Chondrocyte (in vitro differentiated cells): ENCODE measurements around the gene SORD. TPM values are rescaled to one million over a fixed set of nuclear protein-coding genes. Genes with fewer than 3 reads are reported as not detected.

ENCODE experiments used
- DNase-seq: peaks from one replicate; pipeline ENCODE4 v3.0.0; 2021; ENCODE audit warnings: mixed read lengths, low spot score
- H3K27ac Mint-ChIP-seq: one replicate; pipeline ENCODE4 v1.8.0; 2021; ENCODE audit warnings: mild to moderate bottlenecking, moderate library complexity, mixed read lengths; ENCODE audit not compliant: unreplicated experiment
- H3K27me3 Mint-ChIP-seq: 2 replicates; pipeline ENCODE4 v1.8.0; 2021; ENCODE audit warnings: low read depth, mixed read lengths
- H3K36me3 Mint-ChIP-seq: 2 replicates; pipeline ENCODE4 v1.8.0; 2021; ENCODE audit warnings: low read depth, mixed read lengths
- H3K4me1 Mint-ChIP-seq: 2 replicates; pipeline ENCODE4 v1.8.0; 2021; ENCODE audit warnings: low read depth, mild to moderate bottlenecking, mixed read lengths
- H3K4me3 Mint-ChIP-seq: one replicate; pipeline ENCODE4 v1.8.0; 2021; ENCODE audit warnings: mild to moderate bottlenecking, moderate library complexity, mixed read lengths; ENCODE audit not compliant: unreplicated experiment
- H3K9me3 Mint-ChIP-seq: 2 replicates; pipeline ENCODE4 v1.8.0; 2021; ENCODE audit warnings: low read depth, mixed read lengths
- total RNA-seq: library from RNA; stranded (reverse); gene quantifications from 3 replicates; pipeline ENCODE4 v1.2.1, GENCODE V29; 2021
- TF ChIP-seq, protein P1 (sequence below): fragments of 200-600 bp; sonication (generic); IDR thresholded peaks from 2 replicates; pipeline ENCODE4 v1.5.0; 2021; ENCODE audit warnings: antibody characterized with exemption, mild to moderate bottlenecking, moderate library complexity

The SORD gene
- total RNA-seq, 1 donor from 2014 or later, result 10.6 TPM

GRCh38 chr15:45114076-45114750 is 91.2 kb downstream of the SORD start, which contains the start of the genes DUOX2 and DUOXA2:
Gene DUOX2 (minus strand): TSS chr15:45114172. CDS start chr15:45113411, 761 bp downstream.
Gene DUOXA2 (plus strand): TSS chr15:45114326. CDS start chr15:45114606, 280 bp downstream.
- TF ChIP-seq, protein P1, sequence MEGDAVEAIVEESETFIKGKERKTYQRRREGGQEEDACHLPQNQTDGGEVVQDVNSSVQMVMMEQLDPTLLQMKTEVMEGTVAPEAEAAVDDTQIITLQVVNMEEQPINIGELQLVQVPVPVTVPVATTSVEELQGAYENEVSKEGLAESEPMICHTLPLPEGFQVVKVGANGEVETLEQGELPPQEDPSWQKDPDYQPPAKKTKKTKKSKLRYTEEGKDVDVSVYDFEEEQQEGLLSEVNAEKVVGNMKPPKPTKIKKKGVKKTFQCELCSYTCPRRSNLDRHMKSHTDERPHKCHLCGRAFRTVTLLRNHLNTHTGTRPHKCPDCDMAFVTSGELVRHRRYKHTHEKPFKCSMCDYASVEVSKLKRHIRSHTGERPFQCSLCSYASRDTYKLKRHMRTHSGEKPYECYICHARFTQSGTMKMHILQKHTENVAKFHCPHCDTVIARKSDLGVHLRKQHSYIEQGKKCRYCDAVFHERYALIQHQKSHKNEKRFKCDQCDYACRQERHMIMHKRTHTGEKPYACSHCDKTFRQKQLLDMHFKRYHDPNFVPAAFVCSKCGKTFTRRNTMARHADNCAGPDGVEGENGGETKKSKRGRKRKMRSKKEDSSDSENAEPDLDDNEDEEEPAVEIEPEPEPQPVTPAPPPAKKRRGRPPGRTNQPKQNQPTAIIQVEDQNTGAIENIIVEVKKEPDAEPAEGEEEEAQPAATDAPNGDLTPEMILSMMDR, result no peak
- H3K27me3 Mint-ChIP-seq, result peaks cover 56% of the 10 kb centered on the region
- no peaks in the 10 kb centered on the region for H3K9me3 Mint-ChIP-seq
- H3K4me3 Mint-ChIP-seq, result peak within 1 kb of the TSS; percentile 22
- H3K4me1 Mint-ChIP-seq, result peaks cover 24% of the 10 kb centered on the region
- peaks cover 2% of the 10 kb centered on the region for H3K36me3 Mint-ChIP-seq
- peak within 1 kb of the TSS; percentile 69 for H3K27ac Mint-ChIP-seq
- DNase-seq, result no peak

DNA sequence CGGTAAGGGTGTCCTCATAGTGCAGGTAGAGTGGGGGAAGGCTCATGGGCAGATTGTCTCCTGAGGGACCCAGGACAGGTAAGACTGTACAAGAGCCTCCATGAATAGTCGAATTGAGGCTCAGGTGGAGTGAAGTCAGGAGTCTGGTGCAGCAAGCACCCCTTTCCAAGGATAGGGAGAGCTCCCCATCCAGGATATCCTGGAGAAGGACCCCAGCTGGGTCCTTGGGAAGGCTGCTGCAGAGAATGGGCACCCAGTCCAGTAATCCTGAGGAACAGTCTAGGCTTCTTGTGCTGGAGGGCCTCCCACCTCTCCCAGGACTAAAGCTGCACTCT is 91.7 kb downstream of the SORD start:
- TF ChIP-seq, protein P1, result no peak
- H3K9me3 Mint-ChIP-seq, result no peaks in the 10 kb centered on the region
- no peak overlapping the region for H3K27ac Mint-ChIP-seq
- H3K36me3 Mint-ChIP-seq, result peaks cover 2% of the 10 kb centered on the region
- DNase-seq, result no peak
- peaks cover 51% of the 10 kb centered on the region for H3K27me3 Mint-ChIP-seq
- H3K4me3 Mint-ChIP-seq, result no peak overlapping the region
- H3K4me1 Mint-ChIP-seq, result peaks cover 24% of the 10 kb centered on the region

- H3K27me3 Mint-ChIP-seq, result peaks cover 47% of the 10 kb centered on the region
- no peaks in the 10 kb centered on the region for H3K9me3 Mint-ChIP-seq
- peaks cover 2% of the 10 kb centered on the region for H3K36me3 Mint-ChIP-seq
- H3K4me1 Mint-ChIP-seq, result peaks cover 24% of the 10 kb centered on the region
- TF ChIP-seq, protein P1, result no peak
- H3K27ac Mint-ChIP-seq, result no peak overlapping the region
- H3K4me3 Mint-ChIP-seq, result no peak overlapping the region
- no peak for DNase-seq
These were observed 92.4 kb downstream of the SORD start for GRCh38 chr15:45115312-45115820.

- Mint-ChIP-seq H3K36me3 (peaks cover 2% of the 10 kb centered on the region), H3K4me1 (peaks cover 24% of the 10 kb centered on the region), H3K4me3 (no peak overlapping the region), H3K27me3 (peaks cover 44% of the 10 kb centered on the region), H3K9me3 (no peaks in the 10 kb centered on the region), H3K27ac (no peak overlapping the region)
- DNase-seq, result no peak
- TF ChIP-seq, protein P1, result no peak
These were observed 93.0 kb downstream of the SORD start for GRCh38 chr15:45116006-45116481.

GRCh38 chr15:45116482-45117307 is 93.7 kb downstream of the SORD start:
- Mint-ChIP-seq H3K4me1 (peaks cover 25% of the 10 kb centered on the region), H3K9me3 (no peaks in the 10 kb centered on the region), H3K36me3 (peaks cover 2% of the 10 kb centered on the region), H3K27me3 (peaks cover 43% of the 10 kb centered on the region), H3K27ac (no peak overlapping the region), H3K4me3 (no peak overlapping the region)
- DNase-seq, result peak; percentile 87
- TF ChIP-seq, protein P1, result no peak
